Measurements from ENCODE around the gene ZBTB44.

The ZBTB44 gene

GRCh38 chr11:130217133-130218031 lies 97.3 kb downstream of the ZBTB44 start:
- TF ChIP-seq, protein P1, sequence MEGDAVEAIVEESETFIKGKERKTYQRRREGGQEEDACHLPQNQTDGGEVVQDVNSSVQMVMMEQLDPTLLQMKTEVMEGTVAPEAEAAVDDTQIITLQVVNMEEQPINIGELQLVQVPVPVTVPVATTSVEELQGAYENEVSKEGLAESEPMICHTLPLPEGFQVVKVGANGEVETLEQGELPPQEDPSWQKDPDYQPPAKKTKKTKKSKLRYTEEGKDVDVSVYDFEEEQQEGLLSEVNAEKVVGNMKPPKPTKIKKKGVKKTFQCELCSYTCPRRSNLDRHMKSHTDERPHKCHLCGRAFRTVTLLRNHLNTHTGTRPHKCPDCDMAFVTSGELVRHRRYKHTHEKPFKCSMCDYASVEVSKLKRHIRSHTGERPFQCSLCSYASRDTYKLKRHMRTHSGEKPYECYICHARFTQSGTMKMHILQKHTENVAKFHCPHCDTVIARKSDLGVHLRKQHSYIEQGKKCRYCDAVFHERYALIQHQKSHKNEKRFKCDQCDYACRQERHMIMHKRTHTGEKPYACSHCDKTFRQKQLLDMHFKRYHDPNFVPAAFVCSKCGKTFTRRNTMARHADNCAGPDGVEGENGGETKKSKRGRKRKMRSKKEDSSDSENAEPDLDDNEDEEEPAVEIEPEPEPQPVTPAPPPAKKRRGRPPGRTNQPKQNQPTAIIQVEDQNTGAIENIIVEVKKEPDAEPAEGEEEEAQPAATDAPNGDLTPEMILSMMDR (IDR thresholded peaks at IDR 0.05; ENCODE audit: borderline replicate concordance, control extremely low read depth, extremely low read depth, insufficient read depth, missing control alignments) = no peak
- in situ Hi-C loops (cut with MboI; ENCODE audit: low sequenced_read_pairs, unreplicated experiment) = loop anchor here (10.0 to 25.0 kb wide), 2 partner anchors 207 to 645 kb away; partner anchors contain the start of gene ADAMTS8
- no peak for DNase-seq (ENCODE audit: low spot score)

GRCh38 chr11:130216591-130217132 lies 98.1 kb downstream of the ZBTB44 start:
- TF ChIP-seq, protein P1 (IDR thresholded peaks at IDR 0.05; ENCODE audit: borderline replicate concordance, control extremely low read depth, extremely low read depth, insufficient read depth, missing control alignments) = no peak
- in situ Hi-C loops (cut with MboI; ENCODE audit: low sequenced_read_pairs, unreplicated experiment) = loop anchor here (10.0 to 25.0 kb wide), 2 partner anchors 208 to 646 kb away; partner anchors contain the start of gene ADAMTS8
- no peak for DNase-seq (ENCODE audit: low spot score)

DNA sequence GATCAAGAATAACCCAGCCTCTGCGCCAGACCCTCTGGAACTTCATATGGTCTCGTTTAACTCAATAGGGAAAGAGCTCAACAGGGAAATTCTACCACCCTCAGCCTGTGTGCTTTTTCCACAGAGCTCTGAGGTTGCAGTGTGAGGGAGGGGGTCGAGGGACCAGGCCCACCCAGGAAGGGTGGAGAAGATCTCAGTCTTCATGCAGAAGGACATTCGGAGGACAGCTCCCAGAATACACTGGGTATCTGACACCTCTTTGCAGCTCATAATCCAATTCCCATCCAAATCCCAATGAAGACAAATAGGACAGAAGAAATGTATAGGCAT lies 98.5 kb downstream of the ZBTB44 start:
- no peak for DNase-seq (ENCODE audit: low spot score)
- TF ChIP-seq, protein P1 (IDR thresholded peaks at IDR 0.05; ENCODE audit: borderline replicate concordance, control extremely low read depth, extremely low read depth, insufficient read depth, missing control alignments) = no peak
- in situ Hi-C loops (cut with MboI; ENCODE audit: low sequenced_read_pairs, unreplicated experiment) = loop anchor here (10.0 to 25.0 kb wide), 2 partner anchors 209 to 646 kb away; partner anchors contain the start of gene ADAMTS8

DNA sequence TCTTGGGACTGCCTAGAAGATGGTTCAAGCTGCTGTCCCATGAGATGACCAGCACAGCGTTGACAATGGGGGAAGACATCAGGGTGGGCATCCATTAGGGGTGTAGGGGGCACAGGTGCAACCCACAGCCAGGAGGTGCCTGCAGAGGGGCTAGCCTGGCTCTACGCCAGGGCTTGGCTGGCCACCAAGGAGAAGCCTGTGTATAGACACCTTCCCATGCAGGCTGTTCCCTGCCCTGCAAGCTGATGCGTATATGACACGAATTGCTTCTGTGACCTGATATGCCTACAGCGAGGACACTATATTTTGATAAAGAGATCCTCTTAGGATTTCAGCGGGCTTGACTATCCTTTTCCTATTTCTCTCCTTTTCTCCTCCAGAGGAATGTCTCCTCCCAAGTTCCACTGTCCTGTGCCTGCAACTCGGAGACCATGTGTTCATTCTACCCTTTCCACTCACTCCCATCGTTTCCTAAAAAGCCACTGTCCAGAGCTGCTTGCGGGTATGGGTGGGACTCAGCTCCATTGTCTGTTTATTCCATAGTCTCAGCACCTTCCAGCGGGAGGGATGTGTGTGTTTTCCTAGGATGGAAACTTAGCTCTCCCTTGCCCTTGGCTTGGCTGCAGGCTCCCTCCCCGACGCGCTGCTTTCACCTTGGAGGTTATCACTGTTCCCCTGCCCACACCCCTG lies 99.0 kb downstream of the ZBTB44 start:
- in situ Hi-C loops (cut with MboI; ENCODE audit: low sequenced_read_pairs, unreplicated experiment) = loop anchor here (10.0 to 25.0 kb wide), 2 partner anchors 209 to 647 kb away; partner anchors contain the start of gene ADAMTS8
- TF ChIP-seq, protein P1 (IDR thresholded peaks at IDR 0.05; ENCODE audit: borderline replicate concordance, control extremely low read depth, extremely low read depth, insufficient read depth, missing control alignments) = no peak
- DNase-seq (ENCODE audit: low spot score) = no peak

- in situ Hi-C loops (cut with MboI; ENCODE audit: low sequenced_read_pairs, unreplicated experiment) = loop anchor here (10.0 to 25.0 kb wide), 2 partner anchors 210 to 647 kb away; partner anchors contain the start of gene ADAMTS8
- TF ChIP-seq, protein P1 (IDR thresholded peaks at IDR 0.05; ENCODE audit: borderline replicate concordance, control extremely low read depth, extremely low read depth, insufficient read depth, missing control alignments) = no peak
- DNase-seq (ENCODE audit: low spot score) = no peak
Measured at GRCh38 chr11:130214861-130215530, 99.7 kb downstream of the ZBTB44 start.

DNA sequence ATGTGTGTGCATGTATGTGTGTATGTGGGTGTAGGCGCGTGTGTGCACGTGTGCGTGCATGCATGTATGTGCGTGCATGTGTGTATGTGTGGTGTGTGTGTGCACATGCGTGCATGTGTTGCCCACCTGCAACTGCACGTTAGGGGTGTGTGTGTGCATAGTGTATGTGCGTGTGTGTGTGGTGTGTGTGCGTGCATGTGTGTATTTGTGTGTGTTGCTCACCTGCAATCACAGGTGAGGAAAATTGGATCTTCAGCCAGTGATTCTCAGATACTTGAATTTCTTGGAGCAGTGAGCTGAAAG lies 100.8 kb downstream of the ZBTB44 start:
- TF ChIP-seq, protein P1 (IDR thresholded peaks at IDR 0.05; ENCODE audit: borderline replicate concordance, control extremely low read depth, extremely low read depth, insufficient read depth, missing control alignments) = no peak
- in situ Hi-C loops (cut with MboI; ENCODE audit: low sequenced_read_pairs, unreplicated experiment) = loop anchor here (10.0 to 25.0 kb wide), 2 partner anchors 211 to 648 kb away; partner anchors contain the start of gene ADAMTS8
- no peak for DNase-seq (ENCODE audit: low spot score)

Data from GM13976 (cell line).